Neural cell (in vitro differentiated cells): ENCODE measurements around the gene F11R. TPM values are rescaled to one million over a fixed set of nuclear protein-coding genes. Genes with fewer than 3 reads are reported as not detected.

ENCODE experiments used
- H2AFZ ChIP-seq: fragments of 200-600, 300-800 bp; sonication (generic), shearing (Covaris generic); 2 replicates; pipeline ENCODE4 v1.6.0; 2014; ENCODE audit warnings: low read depth, mild to moderate bottlenecking, antibody characterized with exemption, low read length, moderate library complexity
- H3F3A ChIP-seq: fragments of 200-600 bp; shearing (Covaris generic); 2 replicates; pipeline ENCODE4 v1.6.1; 2016; ENCODE audit warnings: mild to moderate bottlenecking, moderate library complexity, mixed read lengths, antibody characterized with exemption, low read length; ENCODE audit not compliant: insufficient read depth, poor library complexity, severe bottlenecking
- H3K27ac ChIP-seq: fragments of 200-600, 300-800 bp; sonication (generic), shearing (Covaris generic); 2 replicates; pipeline ENCODE4 v1.5.1; 2014; ENCODE audit warnings: mild to moderate bottlenecking, low read length, moderate library complexity
- H3K27me3 ChIP-seq: fragments of 300-800, 200-600 bp; sonication (generic), shearing (Covaris generic); 2 replicates; pipeline ENCODE4 v1.6.0; 2014; ENCODE audit warnings: mild to moderate bottlenecking, low read depth, low read length, moderate library complexity; ENCODE audit not compliant: insufficient read depth
- H3K36me3 ChIP-seq: fragments of 300-800, 200-600 bp; sonication (generic), shearing (Covaris generic); 2 replicates; pipeline ENCODE4 v1.5.1; 2014; ENCODE audit warnings: mild to moderate bottlenecking, antibody characterized with exemption, low read length, moderate library complexity; ENCODE audit not compliant: insufficient read depth
- H3K4me2 ChIP-seq: fragments of 300-800, 200-600 bp; sonication (generic), shearing (Covaris generic); 2 replicates; pipeline ENCODE4 v1.6.0; 2014; ENCODE audit warnings: mild to moderate bottlenecking, low read length
- H3K4me3 ChIP-seq: fragments of 300-800, 200-600 bp; sonication (generic), shearing (Covaris generic); 2 replicates; pipeline ENCODE4 v1.5.1; 2014; ENCODE audit warnings: mild to moderate bottlenecking, low read length, moderate library complexity
- H3K79me2 ChIP-seq: fragments of 200-600 bp; shearing (Covaris generic); replicated peaks from 2 replicates; pipeline ENCODE4 v1.6.0; 2014; ENCODE audit warnings: mild to moderate bottlenecking, low read length, moderate library complexity; ENCODE audit not compliant: insufficient read depth
- H3K9ac ChIP-seq: fragments of 300-800, 200-600 bp; sonication (generic), shearing (Covaris generic); 2 replicates; pipeline ENCODE4 v1.6.1; 2016; ENCODE audit warnings: mild to moderate bottlenecking, low read length, mixed read lengths
- H3K9me2 ChIP-seq: fragments of 200-600 bp; shearing (Covaris generic); 2 replicates; pipeline ENCODE4 v1.6.1; 2016; ENCODE audit warnings: mild to moderate bottlenecking, low read length, mixed read lengths; ENCODE audit not compliant: insufficient read depth
- H3K9me3 ChIP-seq: fragments of 200-600, 300-800 bp; sonication (generic), shearing (Covaris generic); 2 replicates; pipeline ENCODE4 v1.6.1; 2016; ENCODE audit warnings: mild to moderate bottlenecking, mixed run types, low read length, moderate library complexity, mixed read lengths
- H4K20me1 ChIP-seq: fragments of 200-600 bp; shearing (Covaris generic); 2 replicates; pipeline ENCODE4 v1.6.1; 2016; ENCODE audit warnings: mild to moderate bottlenecking, mixed run types; ENCODE audit not compliant: insufficient read depth
- CTCF ChIP-seq: fragments of 450-650 bp; IDR thresholded peaks from 2 replicates; pipeline ENCODE4 v1.5.1; 2014; ENCODE audit warnings: antibody characterized with exemption, mild to moderate bottlenecking, moderate library complexity; ENCODE audit not compliant: poor library complexity, severe bottlenecking
- EP300 ChIP-seq: fragments of 450-650 bp; conservative IDR thresholded peaks from 2 replicates; pipeline ENCODE4 v1.6.1; 2014; ENCODE audit warnings: antibody characterized with exemption, mild to moderate bottlenecking, moderate library complexity; ENCODE audit not compliant: poor library complexity, severe bottlenecking
- EZH2 ChIP-seq: fragments of 200-600, 300-800 bp; shearing (Covaris generic), sonication (generic); IDR thresholded peaks from 2 replicates; pipeline ENCODE4 v1.6.1; 2014; ENCODE audit warnings: antibody characterized with exemption, low read length, borderline replicate concordance, mild to moderate bottlenecking; ENCODE audit not compliant: insufficient read depth, poor library complexity, severe bottlenecking
- MXI1 ChIP-seq: fragments of 450-650 bp; conservative IDR thresholded peaks from 2 replicates; pipeline ENCODE4 v1.6.1; 2014; ENCODE audit warnings: antibody characterized with exemption, mild to moderate bottlenecking; ENCODE audit not compliant: poor library complexity, severe bottlenecking
- POLR2AphosphoS5 ChIP-seq: IDR thresholded peaks from 2 replicates; pipeline ENCODE4 v1.6.1; 2012
- RAD21 ChIP-seq: fragments of 450-650 bp; conservative IDR thresholded peaks from 2 replicates; pipeline ENCODE4 v1.6.1; 2014; ENCODE audit warnings: antibody characterized with exemption, mild to moderate bottlenecking, moderate library complexity
- REST ChIP-seq: IDR thresholded peaks from 2 replicates; pipeline ENCODE4 v1.6.1; 2012; ENCODE audit warnings: borderline replicate concordance
- SMC3 ChIP-seq: fragments of 450-650 bp; conservative IDR thresholded peaks from 2 replicates; pipeline ENCODE4 v1.6.1; 2014; ENCODE audit warnings: antibody characterized with exemption, mild to moderate bottlenecking, moderate library complexity; ENCODE audit not compliant: poor library complexity
- TAF1 ChIP-seq: IDR thresholded peaks from 2 replicates; pipeline ENCODE4 v1.6.1; 2012; ENCODE audit warnings: low read depth
- polyA plus RNA-seq: library from polyadenylated mRNA; depleted of rRNA; stranded (reverse); fragments of >200 nt; gene quantifications from 2 replicates; pipeline ENCODE4 v1.2.3, GENCODE V29; 2014

The F11R gene
- polyA plus RNA-seq, 1 donor from 2014 or later: 7.3 TPM

- Histone ChIP-seq H4K20me1 (no peaks in the 10 kb centered on the region), H3K36me3 (no peaks in the 10 kb centered on the region), H3K4me3 (no peak overlapping the region), H3K4me2 (no peak overlapping the region), H3K9me2 (no peaks in the 10 kb centered on the region), H3K9ac (no peak overlapping the region), H2AFZ (no peak overlapping the region), H3F3A (no peaks in the 10 kb centered on the region), H3K27ac (no peak overlapping the region), H3K9me3 (no peaks in the 10 kb centered on the region), H3K27me3 (peaks cover 24% of the 10 kb centered on the region), H3K79me2 (no peaks in the 10 kb centered on the region)
- TF ChIP-seq SMC3 (no peak), TAF1 (no peak), MXI1 (no peak), RAD21 (no peak), CTCF (no peak)
Measured at GRCh38 chr1:160978510-160978927, 42.4 kb downstream of the F11R start.

- H3K36me3 ChIP-seq: no peaks in the 10 kb centered on the region
- H3K4me3 ChIP-seq: no peak overlapping the region
- no peak for TF ChIP-seq CTCF
- no peaks in the 10 kb centered on the region for H3K27me3 ChIP-seq
- H3K9me3 ChIP-seq: no peaks in the 10 kb centered on the region
- no peak overlapping the region for H3K9ac ChIP-seq
- no peaks in the 10 kb centered on the region for H3K79me2 ChIP-seq
- H3K4me2 ChIP-seq: no peak overlapping the region
- H4K20me1 ChIP-seq: no peaks in the 10 kb centered on the region
- H2AFZ ChIP-seq: no peak overlapping the region
- H3F3A ChIP-seq: no peaks in the 10 kb centered on the region
- H3K9me2 ChIP-seq: no peaks in the 10 kb centered on the region
- H3K27ac ChIP-seq: no peak overlapping the region
Measured at GRCh38 chr1:160975026-160975425, 45.9 kb downstream of the F11R start.

- Histone ChIP-seq H3K4me2 (no peak overlapping the region), H3K27me3 (no peaks in the 10 kb centered on the region), H3K27ac (no peak overlapping the region), H2AFZ (no peak overlapping the region), H3F3A (no peaks in the 10 kb centered on the region), H3K79me2 (no peaks in the 10 kb centered on the region), H3K9me3 (no peaks in the 10 kb centered on the region), H3K9me2 (no peaks in the 10 kb centered on the region), H4K20me1 (no peaks in the 10 kb centered on the region), H3K9ac (no peak overlapping the region), H3K4me3 (no peak overlapping the region), H3K36me3 (no peaks in the 10 kb centered on the region)
- TF ChIP-seq POLR2AphosphoS5 (no peak), REST (no peak), EP300 (no peak), SMC3 (no peak), CTCF (no peak), EZH2 (no peak), RAD21 (no peak), MXI1 (no peak), TAF1 (no peak)
Measured at GRCh38 chr1:160973491-160973890, 47.5 kb downstream of the F11R start.
